Measurements from ENCODE around the gene NXPE3.

Gene NXPE3

GRCh38 chr3:101827211-101828174 lies 48.5 kb downstream of the NXPE3 start:
- in situ Hi-C loops (cut with MboI; ENCODE audit: low sequenced_read_pairs): no loop called here

GRCh38 chr3:101828276-101828675 lies 49.3 kb downstream of the NXPE3 start:
- in situ Hi-C loops (cut with MboI; ENCODE audit: low sequenced_read_pairs): no loop called here

GRCh38 chr3:101828691-101829436 lies 49.9 kb downstream of the NXPE3 start:
- in situ Hi-C loops (cut with MboI; ENCODE audit: low sequenced_read_pairs): no loop called here

- in situ Hi-C loops (cut with MboI; ENCODE audit: low sequenced_read_pairs): no loop called here
These were observed 50.4 kb downstream of the NXPE3 start for GRCh38 chr3:101829437-101829830.

- in situ Hi-C loops (cut with MboI; ENCODE audit: low sequenced_read_pairs): no loop called here
These were observed 50.9 kb downstream of the NXPE3 start for GRCh38 chr3:101829874-101830273.

GRCh38 chr3:101833446-101833974 lies 54.5 kb downstream of the NXPE3 start:
- in situ Hi-C loops (cut with MboI; ENCODE audit: low sequenced_read_pairs): no loop called here

GRCh38 chr3:101835676-101836075 lies 56.7 kb downstream of the NXPE3 start:
- in situ Hi-C loops (cut with MboI; ENCODE audit: low sequenced_read_pairs): no loop called here

- in situ Hi-C loops (cut with MboI; ENCODE audit: low sequenced_read_pairs): no loop called here
These were observed 57.1 kb downstream of the NXPE3 start for GRCh38 chr3:101836160-101836559.

- in situ Hi-C loops (cut with MboI; ENCODE audit: low sequenced_read_pairs): no loop called here
These were observed 57.9 kb downstream of the NXPE3 start for GRCh38 chr3:101836652-101837598.

- in situ Hi-C loops (cut with MboI; ENCODE audit: low sequenced_read_pairs): no loop called here
These were observed 59.7 kb downstream of the NXPE3 start for GRCh38 chr3:101838691-101839090.

- in situ Hi-C loops (cut with MboI; ENCODE audit: low sequenced_read_pairs): no loop called here
These were observed 61.1 kb downstream of the NXPE3 start for GRCh38 chr3:101840066-101840465.

- in situ Hi-C loops (cut with MboI; ENCODE audit: low sequenced_read_pairs): no loop called here
These were observed 63.4 kb downstream of the NXPE3 start for GRCh38 chr3:101842245-101842934.

- in situ Hi-C loops (cut with MboI; ENCODE audit: low sequenced_read_pairs): no loop called here
These were observed 63.9 kb downstream of the NXPE3 start for GRCh38 chr3:101842935-101843330.

GRCh38 chr3:101845425-101845824 lies 66.4 kb downstream of the NXPE3 start:
- in situ Hi-C loops (cut with MboI; ENCODE audit: low sequenced_read_pairs): no loop called here

GRCh38 chr3:101846709-101847108 lies 67.7 kb downstream of the NXPE3 start:
- in situ Hi-C loops (cut with MboI; ENCODE audit: low sequenced_read_pairs): no loop called here

GRCh38 chr3:101847328-101847727 lies 68.3 kb downstream of the NXPE3 start:
- in situ Hi-C loops (cut with MboI; ENCODE audit: low sequenced_read_pairs): no loop called here

GRCh38 chr3:101848326-101848725 lies 69.3 kb downstream of the NXPE3 start:
- in situ Hi-C loops (cut with MboI; ENCODE audit: low sequenced_read_pairs): no loop called here

GRCh38 chr3:101848754-101849713 lies 70.0 kb downstream of the NXPE3 start, which contains the start of gene NFKBIZ:
TSS of gene NFKBIZ (plus strand) at chr3:101849514. CDS start at chr3:101849629, 115 bp downstream.
- in situ Hi-C loops (cut with MboI; ENCODE audit: low sequenced_read_pairs): no loop called here
